Urothelium cell line (cell line): Measurements from ENCODE around the gene CEACAM1.
"Not testable (repeated sequence)": the region's sequence is repeated elsewhere in the genome, so short reads cannot be mapped to it uniquely, and the experiment has no call there.

ENCODE experiments used
- DNase-seq: peaks from one replicate; pipeline ENCODE4 v3.0.0; 2011; ENCODE audit warnings: low spot score, mixed read lengths
- FAIRE-seq: peaks from 2 replicates; lab custom pipeline; 2011; peaks lifted over from hg19 to GRCh38; lab: Jason Lieb, UNC

Gene CEACAM1

DNA sequence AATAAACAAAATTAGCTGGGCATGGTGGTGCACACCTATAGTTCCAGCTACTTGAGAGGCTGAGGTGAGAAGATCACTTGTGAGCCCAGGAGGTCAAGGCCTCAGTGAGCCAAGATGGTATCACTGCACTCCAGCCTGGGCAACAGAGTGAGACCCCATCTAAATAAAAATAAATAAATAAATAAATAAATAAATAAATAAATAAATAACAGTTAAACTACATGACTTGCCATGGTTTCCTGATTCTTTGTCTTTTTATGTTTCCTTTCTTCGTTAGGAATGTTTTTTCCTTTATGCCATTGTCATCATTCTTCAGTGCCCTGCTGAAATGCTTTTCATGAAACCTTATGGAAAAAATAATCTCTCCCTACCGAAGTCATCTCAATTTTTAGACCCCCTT is 50.3 kb downstream of the CEACAM1 start:
- FAIRE-seq, result no peak
- DNase-seq, result no peak

DNA sequence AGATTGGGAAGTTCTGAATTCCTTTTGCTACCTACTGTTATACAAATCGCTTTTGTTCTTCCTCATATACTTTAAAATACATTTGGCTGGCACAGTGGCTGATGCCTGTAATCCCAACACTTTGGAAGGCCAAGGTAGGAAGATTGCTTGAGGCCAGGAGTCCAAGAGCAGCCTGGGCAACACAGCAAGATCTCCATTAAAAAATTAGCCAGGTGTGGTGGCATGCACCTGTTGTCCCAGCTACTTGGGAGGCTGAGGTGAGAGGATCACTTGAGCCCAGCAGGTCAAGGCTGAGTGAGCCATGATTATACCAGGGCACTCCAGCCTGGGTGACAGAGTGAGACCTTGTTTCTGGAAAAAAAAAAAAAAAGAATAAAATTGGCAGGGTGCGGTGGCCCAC is 51.2 kb downstream of the CEACAM1 start:
- FAIRE-seq (no peak), DNase-seq (no peak)

DNA sequence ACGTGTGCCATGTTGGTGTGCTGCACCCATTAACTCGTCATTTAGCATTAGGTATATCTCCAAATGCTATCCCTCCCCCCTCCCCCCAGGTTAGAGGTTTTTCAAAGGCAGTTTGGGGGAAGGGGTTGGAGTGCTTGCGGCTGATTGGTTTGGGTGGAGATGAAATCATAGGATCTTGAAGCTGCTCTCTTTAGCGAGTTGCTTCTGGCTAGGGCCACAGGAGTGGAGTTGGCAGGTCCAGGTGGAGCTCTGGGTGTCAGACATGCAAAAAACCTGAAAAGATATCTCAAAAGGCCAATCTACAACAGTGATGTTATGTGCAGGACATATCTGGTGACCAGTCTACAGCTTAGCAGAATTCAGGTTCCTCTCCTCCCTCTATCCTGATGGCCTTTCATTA is 52.9 kb downstream of the CEACAM1 start:
- no peak for DNase-seq
- no peak for FAIRE-seq

DNA sequence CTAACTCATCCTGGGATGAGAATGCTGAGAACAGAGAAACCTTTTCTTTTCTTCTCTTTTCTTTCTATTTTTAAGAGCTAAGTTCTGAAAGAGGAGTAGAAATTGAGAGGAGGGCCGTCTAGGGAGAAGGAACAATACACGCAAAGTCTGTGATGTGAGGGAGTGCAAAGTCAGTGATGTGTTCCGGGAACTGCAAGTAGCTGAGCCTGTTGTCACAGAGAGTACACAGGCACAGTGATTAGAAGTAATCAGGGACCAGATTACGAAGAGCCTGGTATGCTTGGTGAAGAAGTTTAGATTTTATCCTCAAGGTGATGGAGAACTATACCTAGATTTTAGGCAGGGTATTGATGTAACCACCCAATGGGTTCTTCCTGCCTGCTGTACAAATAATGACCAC is 53.5 kb downstream of the CEACAM1 start:
- DNase-seq (no peak), FAIRE-seq (no peak)

DNA sequence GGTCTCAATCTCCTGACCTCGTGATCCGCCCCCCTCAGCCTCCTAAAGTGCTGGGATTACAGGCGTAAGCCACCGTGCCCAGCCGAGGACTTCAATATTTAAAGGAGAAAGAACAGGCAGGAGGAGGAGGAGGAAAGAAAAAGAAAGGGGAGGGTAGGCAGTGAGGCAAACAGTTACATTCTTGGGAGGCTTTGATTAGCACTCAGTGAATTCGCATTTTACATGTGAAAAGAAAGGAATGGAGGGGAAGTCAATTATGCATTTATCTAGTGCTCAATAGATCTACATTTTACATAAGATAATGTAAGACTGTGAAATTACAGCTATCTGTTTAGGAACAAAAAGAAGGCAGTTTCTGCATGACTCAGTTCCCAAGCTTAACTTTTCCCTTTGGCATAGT is 54.6 kb downstream of the CEACAM1 start:
- DNase-seq (no peak), FAIRE-seq (no peak)

DNA sequence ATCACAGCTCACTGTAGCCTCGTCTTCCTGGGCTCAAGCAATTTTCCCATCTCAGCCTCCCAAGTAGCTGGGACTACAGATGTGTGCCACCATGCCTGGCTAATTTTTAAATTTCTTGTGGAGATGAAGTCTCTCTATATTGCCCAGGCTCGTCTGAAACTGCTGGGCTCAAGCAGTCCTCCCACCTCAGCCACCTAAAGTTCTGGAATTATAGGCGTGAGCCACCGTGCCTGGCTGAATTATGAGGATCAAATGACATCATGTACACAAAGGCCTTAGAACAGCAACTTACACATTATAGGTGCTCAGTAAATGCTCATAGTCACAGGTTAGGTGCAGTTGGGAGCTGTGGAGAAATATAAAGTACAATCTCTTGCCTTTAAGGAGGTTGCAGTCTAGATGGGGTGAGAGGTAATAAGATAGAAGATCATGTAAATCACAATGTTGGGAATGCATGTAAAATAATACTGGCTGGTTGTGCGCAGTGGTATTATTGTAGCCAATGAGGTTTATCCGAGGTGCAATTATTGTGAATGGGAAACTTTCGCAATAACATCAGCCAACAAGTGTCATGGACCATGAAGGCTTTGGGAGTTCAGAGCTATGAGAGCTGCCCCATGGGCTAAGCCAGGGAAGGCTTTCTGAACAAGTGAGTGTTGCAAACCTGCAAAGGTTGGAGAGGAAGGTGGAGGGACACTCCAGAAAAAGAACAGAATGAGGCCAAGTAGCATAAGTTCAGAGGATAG is 55.7 kb downstream of the CEACAM1 start:
- DNase-seq (no peak), FAIRE-seq (no peak)

DNA sequence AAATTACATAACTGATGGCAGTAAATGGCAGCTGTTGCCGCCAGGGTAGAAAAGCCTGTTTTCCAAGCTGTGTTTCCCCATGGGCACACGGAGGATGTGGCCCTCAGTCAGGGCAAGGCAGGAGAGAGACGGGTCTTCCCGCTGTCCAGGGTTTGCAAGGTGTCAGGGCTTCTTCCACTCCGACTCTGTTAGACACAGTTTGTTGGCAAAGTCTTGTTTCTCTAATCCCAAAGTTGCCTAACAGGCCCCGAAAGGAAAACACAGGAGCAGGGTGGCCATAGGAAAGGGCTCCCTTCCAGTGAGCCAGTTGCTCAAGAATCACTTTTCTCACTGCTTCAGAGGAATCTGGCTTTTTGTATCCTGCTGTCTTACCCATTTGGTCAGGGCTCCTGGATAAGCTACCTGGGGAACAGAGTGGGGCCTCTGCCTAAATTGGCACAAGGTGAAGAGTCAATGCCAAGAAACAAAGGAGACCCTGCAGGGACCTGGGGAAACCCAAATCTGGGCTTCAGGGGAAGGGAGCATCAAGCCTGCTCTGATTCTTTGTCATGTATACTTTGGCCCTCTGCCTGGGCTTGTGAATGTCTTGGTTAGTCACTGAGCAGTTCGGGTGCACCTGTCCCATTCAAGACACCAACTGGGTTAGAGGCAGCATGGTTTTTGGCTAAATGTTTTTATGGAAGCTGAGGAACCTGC is 56.6 kb downstream of the CEACAM1 start:
- no peak for DNase-seq
- FAIRE-seq, result no peak

GRCh38 chr19:42469311-42470235 is 58.7 kb downstream of the CEACAM1 start:
- no peak for DNase-seq
- no peak for FAIRE-seq

DNA sequence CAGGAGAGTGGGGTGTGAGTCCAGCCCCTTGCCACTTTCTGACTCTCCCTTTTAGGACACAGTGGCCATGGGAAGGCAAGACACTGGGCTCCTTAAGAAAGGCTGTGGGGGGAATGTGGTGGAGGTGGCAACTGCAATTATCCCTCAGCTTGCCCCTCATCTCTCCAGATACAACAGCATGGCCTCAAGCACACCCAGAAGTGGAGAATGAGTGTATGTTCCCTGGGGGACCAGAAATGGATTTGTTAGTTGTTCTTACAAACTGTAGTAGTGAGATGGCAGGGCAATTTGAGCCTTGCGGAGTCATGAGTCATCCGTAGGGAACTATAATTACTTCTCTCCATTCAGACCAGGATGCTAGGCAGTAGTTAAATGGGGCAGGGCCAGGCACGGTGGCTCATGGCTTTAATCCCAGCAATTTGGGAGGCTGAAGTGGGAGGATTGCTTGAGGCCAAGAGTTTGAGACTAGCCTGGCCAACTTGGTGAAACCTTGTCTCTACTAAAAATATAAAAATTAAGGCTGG is 59.9 kb downstream of the CEACAM1 start:
- peak; percentile 61 for FAIRE-seq
- DNase-seq, result peak; percentile 75

DNA sequence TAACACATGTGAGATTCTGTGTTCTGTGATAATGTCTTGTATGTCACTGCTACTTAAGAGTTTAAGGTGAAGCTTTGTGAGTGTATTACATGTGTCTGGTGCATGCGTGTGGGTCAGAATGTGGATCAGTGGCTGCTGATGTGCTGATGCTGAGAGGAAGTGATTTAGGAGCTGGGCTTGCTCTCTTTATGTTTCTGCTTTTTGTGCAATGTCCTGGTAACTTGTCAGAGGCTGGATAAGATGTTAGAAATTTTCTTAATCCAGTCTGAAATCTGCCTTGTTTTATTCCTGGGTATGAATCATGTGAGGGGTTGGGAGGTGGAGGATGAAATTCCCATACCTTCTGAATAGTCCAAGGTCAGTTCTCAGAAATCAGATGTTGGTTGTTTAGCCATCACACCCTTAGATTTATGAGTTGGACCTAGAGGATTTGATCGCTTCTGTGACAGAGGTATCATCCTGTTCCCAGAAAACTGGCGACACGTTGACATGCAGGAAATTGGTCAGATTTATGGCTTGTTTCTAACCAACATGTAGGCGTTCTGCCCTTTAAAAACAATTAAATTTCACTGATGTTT is 61.0 kb downstream of the CEACAM1 start:
- no peak for DNase-seq
- FAIRE-seq, result no peak

GRCh38 chr19:42466521-42467182 is 61.6 kb downstream of the CEACAM1 start:
- DNase-seq (no peak), FAIRE-seq (no peak)

GRCh38 chr19:42465827-42466280 is 62.4 kb downstream of the CEACAM1 start:
- no peak for FAIRE-seq
- DNase-seq, result no peak

GRCh38 chr19:42461700-42462324 is 66.5 kb downstream of the CEACAM1 start:
- DNase-seq (no peak), FAIRE-seq (no peak)

DNA sequence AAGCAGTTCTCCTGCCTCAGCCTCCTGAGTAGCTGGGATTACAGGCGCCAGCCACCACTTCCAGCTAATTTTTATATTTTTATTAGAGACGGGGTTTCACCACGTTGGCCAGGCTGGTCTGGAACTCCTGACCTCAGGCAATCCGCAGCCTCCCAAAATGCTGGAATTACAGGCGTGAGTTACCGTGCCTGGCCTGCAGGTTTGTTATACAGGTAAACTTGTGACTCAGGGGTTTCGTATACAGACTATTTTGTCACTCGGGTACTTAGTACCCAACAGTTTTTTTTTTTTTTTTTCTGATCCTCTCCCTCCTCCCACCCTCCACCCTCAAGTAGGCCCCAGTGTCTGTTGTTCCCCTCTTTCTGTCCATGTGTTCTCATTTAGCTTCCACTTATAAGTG is 67.0 kb downstream of the CEACAM1 start:
- DNase-seq, FAIRE-seq: not testable (repeated sequence)

GRCh38 chr19:42459926-42460325 is 68.4 kb downstream of the CEACAM1 start:
- FAIRE-seq, result no peak
- no peak for DNase-seq
